ENCODE measurements around the gene MSRB3.

GRCh38 chr12:65463611-65464010 is 185.1 kb downstream of the MSRB3 start:
- TF ChIP-seq EZH2 (IDR thresholded peaks at IDR 0.05) = no peak
- no peak for TF ChIP-seq POLR2AphosphoS5 (IDR thresholded peaks at IDR 0.05; ENCODE audit: borderline replicate concordance, low read depth, low read length)
- no peak for TF ChIP-seq FOXP2 (optimal IDR thresholded peaks at IDR 0.05; ENCODE audit: control extremely low read depth, extremely low read length, insufficient read depth)
